ENCODE results near the gene IMMP2L.
A peak's percentile ranks its signal among the peaks of the same experiment; 100 is the strongest.

IMMP2L gene

GRCh38 chr7:111138586-111138985, 423.7 kb downstream of the IMMP2L start:
- no peak for DNase-seq

- DNase-seq, result peak; percentile 11
Measured at GRCh38 chr7:111138193-111138569, 424.1 kb downstream of the IMMP2L start.

- DNase-seq, result no peak
Measured at GRCh38 chr7:111137296-111138192, 424.7 kb downstream of the IMMP2L start.

- no peak for DNase-seq
Measured at GRCh38 chr7:111132833-111133232, 429.5 kb downstream of the IMMP2L start.

GRCh38 chr7:111129435-111129834, 432.9 kb downstream of the IMMP2L start:
- no peak for DNase-seq

GRCh38 chr7:111126987-111127386, 435.3 kb downstream of the IMMP2L start:
- DNase-seq, result peak; percentile 24

- DNase-seq, result no peak
Measured at GRCh38 chr7:111115966-111116365, 446.3 kb downstream of the IMMP2L start.

- no peak for DNase-seq
Measured at GRCh38 chr7:111113263-111114017, 448.9 kb downstream of the IMMP2L start.

- DNase-seq, result no peak
Measured at GRCh38 chr7:111112439-111112838, 449.9 kb downstream of the IMMP2L start.

GRCh38 chr7:111108496-111108895, 453.8 kb downstream of the IMMP2L start:
- no peak for DNase-seq

GRCh38 chr7:111108000-111108399, 454.3 kb downstream of the IMMP2L start:
- DNase-seq, result no peak

- DNase-seq, result no peak
Measured at GRCh38 chr7:111107579-111107978, 454.7 kb downstream of the IMMP2L start.

- DNase-seq, result no peak
Measured at GRCh38 chr7:111105269-111105668, 457.0 kb downstream of the IMMP2L start.

GRCh38 chr7:111104710-111105109, 457.6 kb downstream of the IMMP2L start:
- DNase-seq, result no peak

- DNase-seq, result no peak
Measured at GRCh38 chr7:111103678-111104274, 458.5 kb downstream of the IMMP2L start.

GRCh38 chr7:111103136-111103535, 459.2 kb downstream of the IMMP2L start:
- DNase-seq, result no peak

- DNase-seq, result no peak
Measured at GRCh38 chr7:111101856-111102646, 460.2 kb downstream of the IMMP2L start.

GRCh38 chr7:111098926-111099250, 463.4 kb downstream of the IMMP2L start:
- DNase-seq, result no peak

- DNase-seq, result peak; percentile 77
Measured at GRCh38 chr7:111098011-111098925, 464.0 kb downstream of the IMMP2L start.

GRCh38 chr7:111096997-111097396, 465.3 kb downstream of the IMMP2L start:
- DNase-seq, result no peak

GRCh38 chr7:111094419-111094818, 467.9 kb downstream of the IMMP2L start:
- DNase-seq, result no peak

- DNase-seq, result no peak
Measured at GRCh38 chr7:111093496-111093895, 468.8 kb downstream of the IMMP2L start.

Measured in hematopoietic multipotent progenitor cell treated with erythropoietin and hydrocortisone succinate and interleukin-3 and kit ligand, for 6 days (in vitro differentiated cells).